HG02870 (cell line): ENCODE measurements around the gene PVALEF.

Source experiments
- ATAC-seq: cut with Tn5 transposase; IDR thresholded peaks from one replicate; pipeline ENCODE4 v1.9.1; 2021; ENCODE audit warnings: mild to moderate bottlenecking, moderate library complexity; ENCODE audit not compliant: unreplicated experiment

Gene PVALEF

DNA sequence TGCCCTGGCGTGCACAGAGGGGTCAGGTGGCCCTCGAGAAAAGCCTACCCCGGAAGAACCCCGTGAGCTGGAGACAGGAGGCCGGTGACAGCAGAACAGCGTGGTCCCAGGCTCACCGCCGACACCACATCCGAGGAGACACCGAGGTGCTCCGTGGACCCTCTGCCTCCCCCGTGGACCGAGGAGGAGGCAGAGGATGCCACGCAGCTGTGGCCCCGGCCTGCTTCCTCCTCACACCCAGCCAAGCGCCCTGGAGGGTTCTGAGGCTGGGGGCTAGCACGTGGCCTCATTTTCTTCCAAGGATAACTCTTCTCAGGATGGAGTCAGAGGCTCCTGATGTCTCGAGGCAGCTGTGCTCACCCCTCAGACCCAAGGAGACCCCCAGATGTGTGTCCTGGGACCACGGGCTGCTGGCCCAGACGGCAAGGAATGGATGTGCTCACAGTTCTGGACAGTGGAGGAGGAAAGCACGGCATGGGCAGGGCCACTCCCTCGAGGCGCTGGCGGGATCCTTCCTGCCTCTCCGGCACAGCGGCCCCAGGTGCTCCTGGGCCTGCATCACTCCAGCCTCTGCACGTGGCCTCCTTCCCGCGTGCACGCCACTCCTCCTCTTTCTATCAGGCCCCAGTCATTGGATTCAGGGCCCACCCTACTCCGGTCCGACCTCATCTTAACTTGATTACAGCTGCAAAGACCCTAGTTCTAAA, 4.4 kb upstream of the PVALEF start:
- ATAC-seq, result no peak

GRCh38 chr17:81161536-81161935, 3.8 kb upstream of the PVALEF start:
- ATAC-seq, result no peak

DNA sequence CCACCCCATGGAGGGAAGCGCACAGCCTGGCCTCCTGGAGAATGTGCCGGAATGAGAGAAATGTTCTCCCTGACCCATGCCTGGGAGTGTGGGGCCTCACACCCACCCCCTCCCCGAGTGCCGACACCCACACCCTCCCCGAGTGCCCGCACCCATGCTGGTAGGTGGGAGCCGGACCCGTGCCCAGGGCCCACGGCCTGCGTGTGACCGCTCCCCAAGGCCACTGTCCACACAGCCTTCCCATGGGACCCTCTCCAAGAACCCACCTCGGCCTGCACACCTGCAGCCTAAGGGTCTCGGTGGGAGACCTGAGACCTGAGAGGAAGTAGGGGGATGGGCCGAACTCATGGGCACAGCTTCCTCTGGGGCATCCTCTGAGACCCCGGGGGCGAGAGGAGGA, 3.3 kb upstream of the PVALEF start:
- ATAC-seq, result no peak

- ATAC-seq, result no peak
These were observed 2.8 kb upstream of the PVALEF start for GRCh38 chr17:81162491-81162890.

DNA sequence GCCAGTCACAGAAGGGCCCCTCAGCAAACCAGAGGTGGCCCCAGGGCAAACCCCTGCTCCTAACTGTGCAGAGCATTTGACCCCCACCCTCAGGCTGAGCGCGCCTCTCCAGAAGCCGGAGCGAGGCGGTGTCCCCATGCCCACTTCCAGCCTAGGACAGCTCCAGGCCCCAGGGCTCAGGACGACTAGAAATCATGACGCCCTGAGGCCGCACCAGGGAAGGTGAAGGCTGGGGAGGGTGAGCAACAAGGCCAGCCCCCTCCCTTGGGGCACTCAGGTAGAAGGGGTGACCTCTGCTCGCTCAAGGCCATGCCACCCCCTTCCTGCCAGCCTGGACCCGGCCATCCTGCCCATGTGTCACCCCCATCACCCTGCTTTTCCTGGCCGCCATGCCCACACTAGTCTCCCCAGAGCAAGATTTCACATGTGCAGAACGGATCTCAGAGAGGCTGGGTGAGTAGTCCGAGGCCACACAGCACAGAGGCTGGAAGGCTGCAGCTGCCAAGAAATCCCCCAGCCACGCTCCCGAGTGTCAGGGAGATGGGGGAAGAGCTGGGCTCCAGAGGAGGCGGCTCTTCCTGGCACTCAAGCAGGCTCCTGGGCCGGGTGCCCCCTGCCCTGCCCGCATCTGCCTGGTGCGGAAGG, 2.1 kb upstream of the PVALEF start:
- no peak for ATAC-seq

- ATAC-seq, result no peak
These were observed 1.5 kb upstream of the PVALEF start for GRCh38 chr17:81163703-81164370.

- ATAC-seq, result no peak
These were observed 699 bp upstream of the PVALEF start for GRCh38 chr17:81164371-81165245.

DNA sequence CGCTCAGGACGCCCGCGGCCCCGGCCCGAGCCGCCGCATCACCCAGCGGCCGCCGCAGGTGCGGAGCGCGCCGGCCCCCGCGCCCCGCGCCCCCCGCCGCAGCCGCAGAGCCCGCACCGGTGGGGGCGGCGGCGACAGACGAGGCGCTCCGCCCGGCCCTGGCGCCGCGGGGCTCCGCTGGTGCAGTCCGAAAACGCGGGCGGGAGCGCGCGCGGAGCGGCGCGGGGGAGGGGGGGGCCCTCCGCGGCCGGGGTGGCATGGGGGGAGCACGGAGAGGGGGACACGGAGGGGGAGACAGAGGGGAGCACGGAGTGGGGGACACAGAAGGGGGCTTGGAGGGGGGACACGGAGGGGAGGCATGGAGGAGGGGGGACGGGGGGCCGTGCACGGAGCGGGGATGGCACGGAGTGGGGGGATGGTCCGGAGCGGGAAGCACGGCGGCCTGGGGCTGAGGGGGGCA, 756 bp downstream of the PVALEF start, which contains the start of gene AATK:
Gene AATK, minus strand, starts transcription at position 189 of the 460 bp plus-strand sequence. CDS start 229 bp downstream, outside the sequence.
- ATAC-seq, result no peak

DNA sequence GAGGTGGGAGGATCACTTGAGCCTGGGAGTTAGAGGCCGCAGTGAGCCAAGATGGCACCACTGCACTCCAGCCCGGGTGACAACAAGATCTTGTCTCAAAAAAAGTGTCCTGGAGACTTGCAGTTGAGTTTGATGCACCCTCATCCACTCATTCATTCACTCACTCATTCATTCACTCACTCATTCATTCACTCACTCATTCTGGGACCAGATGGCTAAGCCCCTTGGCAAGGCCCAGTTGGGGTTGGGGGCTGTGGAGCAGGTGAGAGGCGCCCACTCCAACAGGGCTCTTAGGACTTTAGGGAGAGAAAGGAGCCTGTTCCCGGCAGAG, 1.9 kb downstream of the PVALEF start:
- no peak for ATAC-seq

GRCh38 chr17:81167638-81168037, 2.3 kb downstream of the PVALEF start:
- ATAC-seq, result no peak

GRCh38 chr17:81169870-81170309, 4.6 kb downstream of the PVALEF start:
- no peak for ATAC-seq

DNA sequence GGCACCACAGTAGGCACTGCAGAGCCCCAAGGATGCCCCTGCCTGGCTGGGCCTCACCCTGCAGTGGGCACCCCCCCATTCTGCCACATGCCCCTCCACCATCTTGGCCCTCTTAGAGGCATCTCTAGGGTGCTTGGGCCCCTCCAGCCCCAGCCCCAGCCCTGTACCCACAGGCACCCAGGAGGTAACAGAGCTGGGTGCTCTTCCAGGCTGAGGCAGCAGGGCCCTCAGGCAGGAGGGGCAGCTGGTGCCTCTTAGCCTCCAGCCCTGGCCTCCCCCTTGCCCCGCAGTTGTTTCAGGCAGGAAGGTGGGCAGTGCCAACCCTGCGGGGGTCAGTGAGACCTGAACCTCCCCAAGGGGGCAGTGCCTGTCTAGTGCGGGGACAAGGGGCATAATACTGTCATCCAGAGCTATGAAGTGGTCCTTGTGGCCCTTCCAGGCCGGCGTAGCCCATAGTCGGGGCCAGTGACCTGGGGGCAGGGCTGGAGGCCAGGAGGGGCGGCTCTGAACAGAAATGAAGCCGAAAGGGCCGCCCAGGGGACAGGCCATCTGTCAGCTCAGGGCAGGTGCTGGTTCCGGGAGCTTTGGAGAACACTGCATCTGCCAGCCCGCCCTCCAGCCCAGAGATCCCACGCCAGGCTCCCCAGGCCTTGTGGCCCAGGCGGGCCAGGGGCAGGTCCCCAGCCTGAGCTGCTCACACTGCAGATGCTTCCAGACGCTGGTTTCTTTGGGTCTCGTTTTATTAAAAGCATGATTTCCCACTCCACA, 5.6 kb downstream of the PVALEF start:
- no peak for ATAC-seq

GRCh38 chr17:81171941-81172340, 6.6 kb downstream of the PVALEF start:
- no peak for ATAC-seq

- no peak for ATAC-seq
These were observed 7.9 kb downstream of the PVALEF start for GRCh38 chr17:81173052-81173761.

GRCh38 chr17:81173762-81174155, 8.5 kb downstream of the PVALEF start:
- ATAC-seq, result no peak

- no peak for ATAC-seq
These were observed 11.4 kb downstream of the PVALEF start for GRCh38 chr17:81176666-81177065.

- no peak for ATAC-seq
These were observed 13.1 kb downstream of the PVALEF start for GRCh38 chr17:81178136-81179091.

GRCh38 chr17:81179220-81179619, 13.9 kb downstream of the PVALEF start:
- ATAC-seq, result no peak

- no peak for ATAC-seq
These were observed 14.6 kb downstream of the PVALEF start for GRCh38 chr17:81179861-81180260.
